ENCODE results near the gene ATCAY.

- TF ChIP-seq CTCF (IDR thresholded peaks at IDR 0.05), result no peak
- no peak for TF ChIP-seq POLR2AphosphoS5 (IDR thresholded peaks at IDR 0.05; ENCODE audit: insufficient read depth in 1 of 2, low read depth in 1 of 2)
Observed at GRCh38 chr19:3904233-3904632, 23.7 kb downstream of the ATCAY start.
